Panc1 (cell line): ENCODE measurements around the gene PCDHA7.

Source experiments
- REST ChIP-seq, 2 experiments: IDR thresholded peaks; 2 replicates each; pipeline ENCODE4 v1.6.1; 2011 to 2012; ENCODE audit warnings: low read depth in 2 of 2, control low read depth in 1 of 2, low read length in 1 of 2, mild to moderate bottlenecking in 1 of 2, moderate library complexity in 1 of 2; ENCODE audit not compliant: insufficient read depth in 1 of 2
- TF ChIP-seq, protein P1 (sequence below): fragments of 450-650 bp; IDR thresholded peaks from 2 replicates; pipeline ENCODE4 v1.5.1; 2017; ENCODE audit warnings: mild to moderate bottlenecking

GRCh38 chr5:140802781-140803271, 31.2 kb upstream of the PCDHA7 start:
- no peak for TF ChIP-seq REST (IDR thresholded peaks at IDR 0.05; ENCODE audit: insufficient read depth in 1 of 2, low read depth in 2 of 2, low read length in 1 of 2)
- TF ChIP-seq, protein P1, sequence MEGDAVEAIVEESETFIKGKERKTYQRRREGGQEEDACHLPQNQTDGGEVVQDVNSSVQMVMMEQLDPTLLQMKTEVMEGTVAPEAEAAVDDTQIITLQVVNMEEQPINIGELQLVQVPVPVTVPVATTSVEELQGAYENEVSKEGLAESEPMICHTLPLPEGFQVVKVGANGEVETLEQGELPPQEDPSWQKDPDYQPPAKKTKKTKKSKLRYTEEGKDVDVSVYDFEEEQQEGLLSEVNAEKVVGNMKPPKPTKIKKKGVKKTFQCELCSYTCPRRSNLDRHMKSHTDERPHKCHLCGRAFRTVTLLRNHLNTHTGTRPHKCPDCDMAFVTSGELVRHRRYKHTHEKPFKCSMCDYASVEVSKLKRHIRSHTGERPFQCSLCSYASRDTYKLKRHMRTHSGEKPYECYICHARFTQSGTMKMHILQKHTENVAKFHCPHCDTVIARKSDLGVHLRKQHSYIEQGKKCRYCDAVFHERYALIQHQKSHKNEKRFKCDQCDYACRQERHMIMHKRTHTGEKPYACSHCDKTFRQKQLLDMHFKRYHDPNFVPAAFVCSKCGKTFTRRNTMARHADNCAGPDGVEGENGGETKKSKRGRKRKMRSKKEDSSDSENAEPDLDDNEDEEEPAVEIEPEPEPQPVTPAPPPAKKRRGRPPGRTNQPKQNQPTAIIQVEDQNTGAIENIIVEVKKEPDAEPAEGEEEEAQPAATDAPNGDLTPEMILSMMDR: no peak
